Glutamatergic neuron (in vitro differentiated cells): ENCODE results near the gene CTDSP2. TPM values are rescaled to one million over a fixed set of nuclear protein-coding genes. Genes with fewer than 3 reads are reported as not detected.
A peak's percentile ranks its signal among the peaks of the same experiment; 100 is the strongest.

Experiments used
- DNase-seq: peaks from one replicate; pipeline ENCODE4 v3.0.0; 2022
- H3K27ac Mint-ChIP-seq: one replicate; pipeline ENCODE4 v1.8.0; 2020; ENCODE audit warnings: mild to moderate bottlenecking, mixed read lengths, inconsistent platforms; ENCODE audit not compliant: unreplicated experiment
- H3K27me3 Mint-ChIP-seq: one replicate; pipeline ENCODE4 v1.8.0; 2020; ENCODE audit warnings: mild to moderate bottlenecking, moderate library complexity, mixed read lengths, inconsistent platforms; ENCODE audit not compliant: unreplicated experiment
- H3K36me3 Mint-ChIP-seq: one replicate; pipeline ENCODE4 v1.8.0; 2020; ENCODE audit warnings: mild to moderate bottlenecking, mixed read lengths, inconsistent platforms; ENCODE audit not compliant: unreplicated experiment
- H3K4me1 Mint-ChIP-seq: one replicate; pipeline ENCODE4 v1.8.0; 2020; ENCODE audit warnings: mild to moderate bottlenecking, low read depth, mixed read lengths, inconsistent platforms; ENCODE audit not compliant: unreplicated experiment
- H3K4me3 Mint-ChIP-seq: one replicate; pipeline ENCODE4 v1.8.0; 2020; ENCODE audit warnings: mild to moderate bottlenecking, mixed read lengths, inconsistent platforms; ENCODE audit not compliant: unreplicated experiment
- H3K9me3 Mint-ChIP-seq: one replicate; pipeline ENCODE4 v1.8.0; 2020; ENCODE audit warnings: mild to moderate bottlenecking, moderate library complexity, mixed read lengths, inconsistent platforms; ENCODE audit not compliant: unreplicated experiment
- CTCF ChIP-seq: fragments of 200-600 bp; sonication (generic); IDR thresholded peaks from one replicate; pipeline ENCODE4 v1.5.0; 2021; ENCODE audit not compliant: partially characterized antibody, unreplicated experiment
- total RNA-seq: library from RNA; stranded (reverse); fragmentation: NEBNext Ultra II Directional; extraction: Animal tissue kit (Norgen Biotek cat#: 25700); gene quantifications from one replicate; pipeline ENCODE4 v1.2.1, GENCODE V29; 2021; ENCODE audit not compliant: unreplicated experiment

Gene CTDSP2
- total RNA-seq, 1 donor from 2014 or later = 127 TPM

DNA sequence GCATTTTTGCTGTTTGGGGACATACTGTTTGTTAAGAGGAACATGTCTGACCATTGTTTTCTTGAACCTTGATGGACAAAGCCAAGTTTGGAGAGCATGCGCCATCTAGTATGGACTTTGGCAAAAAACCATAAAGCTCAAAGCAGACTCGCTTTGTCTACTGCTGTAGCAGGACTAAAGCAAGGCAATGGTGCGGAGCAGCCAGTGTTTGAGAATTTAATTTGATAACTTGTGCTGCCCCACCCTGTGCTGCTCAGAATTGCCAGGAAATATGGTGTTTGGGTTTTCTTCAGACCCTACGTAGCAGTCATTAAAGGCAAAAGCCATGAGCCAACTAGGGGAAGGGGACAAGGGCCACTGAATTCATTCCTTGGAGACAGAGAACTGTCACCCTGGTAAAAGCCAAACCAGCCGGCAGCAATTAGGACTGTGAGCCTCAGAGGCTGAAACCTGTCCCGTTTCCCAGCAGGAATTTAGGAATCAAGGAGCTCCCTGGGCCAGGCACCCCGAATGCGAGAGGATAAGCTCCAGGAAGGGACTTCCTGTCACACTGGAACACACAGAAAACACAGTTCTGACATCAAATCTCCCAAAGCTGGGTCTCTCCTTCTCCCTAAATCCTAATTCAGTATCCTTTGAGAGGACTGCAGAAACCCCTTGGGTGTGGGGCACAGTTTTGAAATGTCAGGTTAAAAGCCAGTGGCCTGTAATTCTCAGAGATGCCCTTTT, 29.1 kb downstream of the CTDSP2 start:
- peak overlapping the region; percentile 88 for H3K27ac Mint-ChIP-seq
- H3K4me1 Mint-ChIP-seq = peaks cover 25% of the 10 kb centered on the region
- H3K36me3 Mint-ChIP-seq = no peaks in the 10 kb centered on the region
- H3K9me3 Mint-ChIP-seq = peaks cover 8% of the 10 kb centered on the region
- no peak for TF ChIP-seq CTCF
- peaks cover 10% of the 10 kb centered on the region for H3K27me3 Mint-ChIP-seq
- no peak for DNase-seq
- no peak overlapping the region for H3K4me3 Mint-ChIP-seq

- TF ChIP-seq CTCF = no peak
- Mint-ChIP-seq H3K36me3 (no peaks in the 10 kb centered on the region), H3K9me3 (peaks cover 8% of the 10 kb centered on the region), H3K27me3 (peaks cover 10% of the 10 kb centered on the region), H3K4me3 (no peak overlapping the region), H3K4me1 (peaks cover 25% of the 10 kb centered on the region), H3K27ac (peak overlapping the region; percentile 88)
- DNase-seq = no peak
Observed at GRCh38 chr12:57816855-57817151, 29.7 kb downstream of the CTDSP2 start.

DNA sequence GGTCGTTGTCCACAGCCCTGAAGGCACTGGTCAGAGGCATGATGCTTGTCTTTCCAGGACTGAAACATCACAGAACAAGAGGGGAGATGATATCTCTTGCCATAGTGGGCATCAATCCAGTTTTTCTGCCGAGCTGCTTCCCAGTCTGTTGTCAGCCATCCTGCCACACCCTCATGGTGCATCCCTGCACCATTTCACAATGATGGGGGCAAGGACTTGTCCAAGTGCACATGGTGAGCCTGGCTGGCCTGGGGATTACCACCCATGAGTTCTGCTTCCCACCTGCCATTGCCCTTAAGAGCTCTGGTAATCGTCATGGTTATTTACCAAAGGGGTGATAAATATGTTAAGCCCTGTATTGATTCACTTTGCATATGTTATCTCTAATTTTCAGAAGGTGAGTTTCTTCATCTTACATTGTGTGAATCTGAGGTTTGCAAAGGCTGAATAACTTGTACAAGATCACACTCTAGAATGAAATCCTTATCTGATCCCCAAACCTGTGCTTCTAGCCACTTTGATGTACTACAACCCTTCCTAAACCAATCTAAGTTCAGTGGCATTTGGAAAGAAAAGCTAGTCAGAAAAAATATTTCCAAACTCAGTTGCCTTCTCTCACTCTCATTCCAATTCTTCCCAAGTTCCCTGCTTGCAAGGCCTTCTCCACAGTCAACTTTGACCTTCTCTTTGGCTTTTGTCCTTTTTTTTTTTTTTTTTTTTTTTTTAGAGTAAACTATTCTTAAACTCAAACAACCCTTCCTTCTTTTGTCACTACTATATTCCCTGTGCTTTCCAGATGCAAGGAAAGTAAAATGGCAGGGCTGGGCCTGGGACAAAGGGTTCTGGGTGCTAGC, 30.3 kb downstream of the CTDSP2 start:
- Mint-ChIP-seq H3K4me1 (peaks cover 25% of the 10 kb centered on the region), H3K4me3 (no peak overlapping the region), H3K9me3 (peaks cover 8% of the 10 kb centered on the region), H3K27ac (peak overlapping the region; percentile 88), H3K36me3 (no peaks in the 10 kb centered on the region), H3K27me3 (peaks cover 12% of the 10 kb centered on the region)
- no peak for DNase-seq
- TF ChIP-seq CTCF = no peak

- H3K4me3 Mint-ChIP-seq = no peak overlapping the region
- H3K27ac Mint-ChIP-seq = peak overlapping the region; percentile 88
- DNase-seq = no peak
- H3K36me3 Mint-ChIP-seq = no peaks in the 10 kb centered on the region
- TF ChIP-seq CTCF = no peak
- peaks cover 25% of the 10 kb centered on the region for H3K4me1 Mint-ChIP-seq
- H3K27me3 Mint-ChIP-seq = peaks cover 12% of the 10 kb centered on the region
- H3K9me3 Mint-ChIP-seq = peaks cover 8% of the 10 kb centered on the region
Observed at GRCh38 chr12:57815177-57816000, 31.1 kb downstream of the CTDSP2 start.
